ENCODE results near the gene TMEM61.

DNA sequence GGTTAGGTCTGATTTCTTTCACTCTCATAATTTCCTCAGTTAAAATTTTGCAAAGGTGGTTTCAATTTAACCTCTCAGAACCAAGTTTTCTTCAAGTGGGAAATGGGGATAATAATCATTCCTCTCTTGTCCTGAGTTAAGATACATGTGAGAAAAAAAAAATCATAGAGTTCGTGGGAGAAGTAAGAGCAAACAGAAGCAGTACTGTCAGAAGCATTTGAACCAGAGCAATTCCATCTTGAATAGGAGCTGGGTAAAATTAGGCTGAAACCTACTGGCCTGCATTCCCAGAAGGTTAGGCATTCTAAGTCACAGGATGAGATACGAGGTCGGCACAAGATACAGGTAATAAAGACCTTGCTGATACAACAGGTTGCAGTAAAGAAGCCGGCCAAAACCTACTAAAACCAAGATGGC, 28.6 kb upstream of the TMEM61 start:
- TF ChIP-seq ZNF565 (CRISPR knock-in tag; conservative IDR thresholded peaks at IDR 0.05; ENCODE audit: low read depth) = no peak
- TF ChIP-seq, protein P1, sequence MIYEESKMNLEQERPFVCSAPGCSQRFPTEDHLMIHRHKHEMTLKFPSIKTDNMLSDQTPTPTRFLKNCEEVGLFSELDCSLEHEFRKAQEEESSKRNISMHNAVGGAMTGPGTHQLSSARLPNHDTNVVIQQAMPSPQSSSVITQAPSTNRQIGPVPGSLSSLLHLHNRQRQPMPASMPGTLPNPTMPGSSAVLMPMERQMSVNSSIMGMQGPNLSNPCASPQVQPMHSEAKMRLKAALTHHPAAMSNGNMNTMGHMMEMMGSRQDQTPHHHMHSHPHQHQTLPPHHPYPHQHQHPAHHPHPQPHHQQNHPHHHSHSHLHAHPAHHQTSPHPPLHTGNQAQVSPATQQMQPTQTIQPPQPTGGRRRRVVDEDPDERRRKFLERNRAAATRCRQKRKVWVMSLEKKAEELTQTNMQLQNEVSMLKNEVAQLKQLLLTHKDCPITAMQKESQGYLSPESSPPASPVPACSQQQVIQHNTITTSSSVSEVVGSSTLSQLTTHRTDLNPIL (CRISPR knock-in tag; IDR thresholded peaks at IDR 0.05; ENCODE audit: low read depth) = no peak
- no peak for TF ChIP-seq RARB (CRISPR knock-in tag; IDR thresholded peaks at IDR 0.05)
- no peak for TF ChIP-seq OSR1 (CRISPR knock-in tag; IDR thresholded peaks at IDR 0.05)
- TF ChIP-seq ISL1 (CRISPR knock-in tag; IDR thresholded peaks at IDR 0.05) = no peak
- TF ChIP-seq, protein P2, sequence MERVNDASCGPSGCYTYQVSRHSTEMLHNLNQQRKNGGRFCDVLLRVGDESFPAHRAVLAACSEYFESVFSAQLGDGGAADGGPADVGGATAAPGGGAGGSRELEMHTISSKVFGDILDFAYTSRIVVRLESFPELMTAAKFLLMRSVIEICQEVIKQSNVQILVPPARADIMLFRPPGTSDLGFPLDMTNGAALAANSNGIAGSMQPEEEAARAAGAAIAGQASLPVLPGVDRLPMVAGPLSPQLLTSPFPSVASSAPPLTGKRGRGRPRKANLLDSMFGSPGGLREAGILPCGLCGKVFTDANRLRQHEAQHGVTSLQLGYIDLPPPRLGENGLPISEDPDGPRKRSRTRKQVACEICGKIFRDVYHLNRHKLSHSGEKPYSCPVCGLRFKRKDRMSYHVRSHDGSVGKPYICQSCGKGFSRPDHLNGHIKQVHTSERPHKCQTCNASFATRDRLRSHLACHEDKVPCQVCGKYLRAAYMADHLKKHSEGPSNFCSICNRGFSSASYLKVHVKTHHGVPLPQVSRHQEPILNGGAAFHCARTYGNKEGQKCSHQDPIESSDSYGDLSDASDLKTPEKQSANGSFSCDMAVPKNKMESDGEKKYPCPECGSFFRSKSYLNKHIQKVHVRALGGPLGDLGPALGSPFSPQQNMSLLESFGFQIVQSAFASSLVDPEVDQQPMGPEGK (CRISPR knock-in tag; IDR thresholded peaks at IDR 0.05; ENCODE audit: borderline replicate concordance) = no peak
- TF ChIP-seq SNAI2 (CRISPR knock-in tag; IDR thresholded peaks at IDR 0.05) = no peak
- no peak for TF ChIP-seq ZFP3 (CRISPR knock-in tag; IDR thresholded peaks at IDR 0.05)
- TF ChIP-seq ZNF8 (CRISPR knock-in tag; IDR thresholded peaks at IDR 0.05) = no peak
- TF ChIP-seq BACH2 (CRISPR knock-in tag; IDR thresholded peaks at IDR 0.05; ENCODE audit: borderline replicate concordance) = no peak
- TF ChIP-seq GLIS3 (CRISPR knock-in tag; IDR thresholded peaks at IDR 0.05) = no peak
